Measurements from ENCODE around the gene TSGA10IP.

The TSGA10IP gene

GRCh38 chr11:65968600-65969482 lies 23.6 kb downstream of the TSGA10IP start:
- Histone ChIP-seq H3K36me3 (ENCODE audit: control insufficient read depth, insufficient read depth, low read length) (peaks cover 14% of the 10 kb centered on the region), H4K5ac (ENCODE audit: low read length) (no peak overlapping the region)
- no CpG with 5 or more reads among the region's 15 CpGs for WGBS (ENCODE audit: extremely low coverage, insufficient coverage, low lambda C conversion rate)

DNA sequence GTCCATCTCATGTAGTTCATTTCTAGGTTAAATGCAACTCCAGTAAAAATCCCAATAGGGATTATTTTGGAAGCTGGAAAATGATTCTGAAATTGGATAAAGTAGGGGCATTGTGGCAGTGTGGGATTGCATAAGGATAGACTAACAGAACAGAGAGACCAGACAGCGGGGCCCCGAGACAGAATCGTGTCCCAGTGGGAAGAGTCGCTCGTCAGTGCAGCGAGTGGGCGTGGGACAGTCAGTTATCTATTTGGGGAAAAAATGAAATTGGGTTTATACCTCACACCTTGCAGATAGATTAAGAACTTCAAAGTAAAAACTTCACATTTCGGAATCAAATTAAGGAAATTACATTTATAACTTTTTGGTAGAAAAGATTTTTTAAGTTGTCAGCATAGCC lies 26.8 kb downstream of the TSGA10IP start:
- Histone ChIP-seq H3K27me3 (ENCODE audit: insufficient read depth, low read length, poor library complexity) (no peaks in the 10 kb centered on the region), H3K18ac (ENCODE audit: low read length) (no peak overlapping the region), H3K23ac (ENCODE audit: low read length) (no peak overlapping the region), H4K5ac (ENCODE audit: low read length) (no peak overlapping the region), H4K8ac (ENCODE audit: low read depth, low read length) (no peak overlapping the region), H3K4me1 (ENCODE audit: control insufficient read depth, low read depth, low read length) (no peaks in the 10 kb centered on the region), H3K9ac (ENCODE audit: low read length) (no peak overlapping the region), H2BK120ac (ENCODE audit: low read depth, low read length) (no peak overlapping the region), H2BK5ac (ENCODE audit: low read length) (no peak overlapping the region), H3K36me3 (ENCODE audit: control insufficient read depth, insufficient read depth, low read length) (peaks cover 8% of the 10 kb centered on the region), H3K79me2 (ENCODE audit: control insufficient read depth, insufficient read depth, low read length) (no peaks in the 10 kb centered on the region), H2BK15ac (replicated peaks; ENCODE audit: low read depth) (no peak overlapping the region), H3K56ac (ENCODE audit: low read length) (no peak overlapping the region), H3K4me3 (ENCODE audit: low read length) (no peak overlapping the region), H3K4me2 (ENCODE audit: low read length) (no peak overlapping the region), H3K27ac (ENCODE audit: low read depth, low read length) (no peak overlapping the region), H2AK5ac (ENCODE audit: low read length) (no peak overlapping the region), H3K79me1 (ENCODE audit: low read length) (peaks cover 2% of the 10 kb centered on the region), H3K4ac (ENCODE audit: low read depth, low read length) (no peak overlapping the region)
- no peak for DNase-seq
- WGBS (ENCODE audit: extremely low coverage, insufficient coverage, low lambda C conversion rate): no CpG with 5 or more reads among the region's 8 CpGs

More at GRCh38 chr11:65968600-65969482, 23.6 kb downstream of the TSGA10IP start:
- H3K4me1 ChIP-seq (ENCODE audit: control insufficient read depth, low read depth, low read length): no peaks in the 10 kb centered on the region
- no peak overlapping the region for H3K18ac ChIP-seq (ENCODE audit: low read length)
- no peak overlapping the region for H3K4me2 ChIP-seq (ENCODE audit: low read length)
- no peak overlapping the region for H4K8ac ChIP-seq (ENCODE audit: low read depth, low read length)
- H3K27me3 ChIP-seq (ENCODE audit: insufficient read depth, low read length, poor library complexity): no peaks in the 10 kb centered on the region
- H2BK120ac ChIP-seq (ENCODE audit: low read depth, low read length): no peak overlapping the region
- peak; percentile 22 for DNase-seq
- no peak overlapping the region for H3K4ac ChIP-seq (ENCODE audit: low read depth, low read length)
- no peak overlapping the region for H2BK15ac ChIP-seq (replicated peaks; ENCODE audit: low read depth)
- H3K23ac ChIP-seq (ENCODE audit: low read length): no peak overlapping the region
- no peak overlapping the region for H3K4me3 ChIP-seq (ENCODE audit: low read length)
- no peak overlapping the region for H2AK5ac ChIP-seq (ENCODE audit: low read length)
- peaks cover 8% of the 10 kb centered on the region for H3K79me1 ChIP-seq (ENCODE audit: low read length)
- H3K79me2 ChIP-seq (ENCODE audit: control insufficient read depth, insufficient read depth, low read length): peaks cover 5% of the 10 kb centered on the region
- H3K9ac ChIP-seq (ENCODE audit: low read length): no peak overlapping the region
- no peak overlapping the region for H3K27ac ChIP-seq (ENCODE audit: low read depth, low read length)
- H2BK5ac ChIP-seq (ENCODE audit: low read length): no peak overlapping the region
- H3K56ac ChIP-seq (ENCODE audit: low read length): no peak overlapping the region

DNA sequence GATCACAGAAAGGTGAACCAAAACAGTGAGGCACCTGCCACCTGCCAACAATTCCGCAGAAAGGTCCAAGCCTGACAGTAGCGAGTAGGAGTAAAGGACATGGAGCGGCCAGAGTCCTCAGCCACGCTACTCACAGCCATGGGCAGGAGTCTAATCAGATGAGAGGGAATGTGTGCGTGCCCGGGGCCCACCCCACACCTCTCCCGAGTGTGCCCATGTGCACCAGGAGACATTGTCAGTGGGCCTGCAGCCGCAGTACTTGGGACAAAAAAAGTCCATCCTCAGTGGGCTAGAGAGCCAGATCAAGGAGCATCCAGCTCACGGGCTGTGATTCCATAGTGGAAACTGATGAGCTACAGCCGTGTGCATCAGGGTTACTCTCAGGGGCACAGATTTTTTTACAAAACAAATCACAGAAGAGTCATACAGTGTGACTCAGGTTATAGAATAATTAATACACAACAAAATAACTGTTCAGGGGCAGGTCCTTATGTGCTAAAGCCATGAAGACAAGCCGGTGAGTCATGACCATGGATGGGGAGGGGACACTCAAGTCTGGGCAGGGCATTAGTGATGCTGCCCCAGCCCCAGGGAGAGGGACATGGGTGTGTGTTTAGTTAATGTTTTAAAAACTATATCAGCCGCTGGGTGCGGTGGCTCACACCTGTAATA lies 28.3 kb downstream of the TSGA10IP start:
- Histone ChIP-seq H3K36me3 (ENCODE audit: control insufficient read depth, insufficient read depth, low read length) (peaks cover 8% of the 10 kb centered on the region), H4K5ac (ENCODE audit: low read length) (no peak overlapping the region)
- no CpG with 5 or more reads among the region's 13 CpGs for WGBS (ENCODE audit: extremely low coverage, insufficient coverage, low lambda C conversion rate)

GRCh38 chr11:65975771-65976170 lies 30.5 kb downstream of the TSGA10IP start:
- H3K56ac ChIP-seq (ENCODE audit: low read length): no peak overlapping the region
- H3K27me3 ChIP-seq (ENCODE audit: insufficient read depth, low read length, poor library complexity): no peaks in the 10 kb centered on the region
- H3K4ac ChIP-seq (ENCODE audit: low read depth, low read length): no peak overlapping the region
- H3K4me2 ChIP-seq (ENCODE audit: low read length): no peak overlapping the region
- H4K5ac ChIP-seq (ENCODE audit: low read length): no peak overlapping the region
- no peak for DNase-seq
- H3K79me1 ChIP-seq (ENCODE audit: low read length): no peaks in the 10 kb centered on the region
- no peaks in the 10 kb centered on the region for H3K4me1 ChIP-seq (ENCODE audit: control insufficient read depth, low read depth, low read length)
- no peak overlapping the region for H2AK5ac ChIP-seq (ENCODE audit: low read length)
- H3K27ac ChIP-seq (ENCODE audit: low read depth, low read length): no peak overlapping the region
- no peak overlapping the region for H4K8ac ChIP-seq (ENCODE audit: low read depth, low read length)
- H3K36me3 ChIP-seq (ENCODE audit: control insufficient read depth, insufficient read depth, low read length): peaks cover 4% of the 10 kb centered on the region
- no peak overlapping the region for H3K4me3 ChIP-seq (ENCODE audit: low read length)
- H3K79me2 ChIP-seq (ENCODE audit: control insufficient read depth, insufficient read depth, low read length): no peaks in the 10 kb centered on the region
- H2BK15ac ChIP-seq (replicated peaks; ENCODE audit: low read depth): no peak overlapping the region
- WGBS (ENCODE audit: extremely low coverage, insufficient coverage, low lambda C conversion rate): no CpG with 5 or more reads among the region's 9 CpGs
- no peak overlapping the region for H3K23ac ChIP-seq (ENCODE audit: low read length)
- H2BK120ac ChIP-seq (ENCODE audit: low read depth, low read length): no peak overlapping the region
- H3K18ac ChIP-seq (ENCODE audit: low read length): no peak overlapping the region
- H2BK5ac ChIP-seq (ENCODE audit: low read length): no peak overlapping the region
- H3K9ac ChIP-seq (ENCODE audit: low read length): no peak overlapping the region

More for the DNA sequence above, 28.3 kb downstream of the TSGA10IP start:
- Histone ChIP-seq H3K4me2 (ENCODE audit: low read length) (no peak overlapping the region), H2BK5ac (ENCODE audit: low read length) (no peak overlapping the region), H3K9ac (ENCODE audit: low read length) (no peak overlapping the region), H3K4ac (ENCODE audit: low read depth, low read length) (no peak overlapping the region), H3K27me3 (ENCODE audit: insufficient read depth, low read length, poor library complexity) (no peaks in the 10 kb centered on the region), H3K4me1 (ENCODE audit: control insufficient read depth, low read depth, low read length) (no peaks in the 10 kb centered on the region), H2BK15ac (replicated peaks; ENCODE audit: low read depth) (no peak overlapping the region), H2BK120ac (ENCODE audit: low read depth, low read length) (no peak overlapping the region), H3K18ac (ENCODE audit: low read length) (no peak overlapping the region), H3K27ac (ENCODE audit: low read depth, low read length) (no peak overlapping the region), H3K23ac (ENCODE audit: low read length) (no peak overlapping the region), H4K8ac (ENCODE audit: low read depth, low read length) (no peak overlapping the region), H2AK5ac (ENCODE audit: low read length) (no peak overlapping the region), H3K4me3 (ENCODE audit: low read length) (no peak overlapping the region), H3K79me1 (ENCODE audit: low read length) (peaks cover 2% of the 10 kb centered on the region), H3K79me2 (ENCODE audit: control insufficient read depth, insufficient read depth, low read length) (no peaks in the 10 kb centered on the region), H3K56ac (ENCODE audit: low read length) (no peak overlapping the region)
- DNase-seq: no peak

DNA sequence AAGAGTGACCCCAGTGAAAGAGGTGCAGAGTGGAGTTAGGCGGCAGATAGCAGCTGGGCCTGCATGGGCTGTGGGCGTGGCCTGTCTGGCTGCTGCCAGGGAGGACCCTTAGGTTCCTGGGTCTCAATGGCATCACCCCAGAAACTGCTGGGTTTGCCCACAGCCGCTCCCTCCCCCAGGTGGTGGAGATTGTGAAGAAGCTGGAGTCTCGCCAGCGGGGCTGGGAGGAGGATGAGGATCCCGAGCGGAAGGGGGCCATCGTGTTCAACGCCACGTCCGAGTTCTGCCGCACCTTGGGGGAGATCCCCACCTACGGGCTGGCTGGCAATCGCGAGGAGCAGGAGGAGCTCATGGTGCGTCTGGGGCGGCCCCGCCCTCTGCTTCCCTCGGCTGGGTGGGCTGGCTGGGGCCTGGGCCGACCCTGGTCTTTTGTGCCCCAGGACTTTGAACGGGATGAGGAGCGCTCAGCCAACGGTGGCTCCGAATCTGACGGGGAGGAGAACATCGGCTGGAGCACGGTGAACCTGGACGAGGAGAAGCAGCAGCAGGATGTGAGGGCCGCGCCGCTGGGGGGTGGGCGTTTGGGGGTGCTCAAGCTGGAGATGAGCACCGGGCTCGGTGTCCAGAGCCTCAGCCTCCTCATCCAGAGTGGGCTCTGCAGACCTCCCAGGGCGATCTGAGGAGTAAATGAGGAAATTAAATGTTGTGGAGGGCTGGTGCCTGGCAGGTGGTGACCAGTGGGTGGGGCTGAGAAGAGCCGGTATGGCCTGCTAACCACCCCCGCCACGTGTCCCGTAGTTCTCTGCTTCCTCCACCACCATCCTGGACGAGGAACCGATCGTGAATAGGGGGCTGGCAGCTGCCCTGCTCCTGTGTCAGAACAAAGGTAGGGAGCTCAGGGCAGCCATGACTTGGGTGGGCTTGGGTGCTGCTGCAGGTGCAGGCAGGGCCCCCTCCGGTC lies 31.2 kb downstream of the TSGA10IP start:
- Histone ChIP-seq H2BK15ac (replicated peaks; ENCODE audit: low read depth) (no peak overlapping the region), H2AK5ac (ENCODE audit: low read length) (no peak overlapping the region), H3K23ac (ENCODE audit: low read length) (no peak overlapping the region), H3K4me3 (ENCODE audit: low read length) (no peak overlapping the region), H3K4ac (ENCODE audit: low read depth, low read length) (no peak overlapping the region), H3K36me3 (ENCODE audit: control insufficient read depth, insufficient read depth, low read length) (peaks cover 4% of the 10 kb centered on the region), H3K79me2 (ENCODE audit: control insufficient read depth, insufficient read depth, low read length) (no peaks in the 10 kb centered on the region), H3K18ac (ENCODE audit: low read length) (no peak overlapping the region), H4K5ac (ENCODE audit: low read length) (no peak overlapping the region), H3K9ac (ENCODE audit: low read length) (no peak overlapping the region), H3K27me3 (ENCODE audit: insufficient read depth, low read length, poor library complexity) (no peaks in the 10 kb centered on the region), H3K4me2 (ENCODE audit: low read length) (no peak overlapping the region), H2BK120ac (ENCODE audit: low read depth, low read length) (no peak overlapping the region), H3K79me1 (ENCODE audit: low read length) (no peaks in the 10 kb centered on the region), H3K27ac (ENCODE audit: low read depth, low read length) (no peak overlapping the region), H3K56ac (ENCODE audit: low read length) (no peak overlapping the region), H4K8ac (ENCODE audit: low read depth, low read length) (no peak overlapping the region), H3K4me1 (ENCODE audit: control insufficient read depth, low read depth, low read length) (no peaks in the 10 kb centered on the region), H2BK5ac (ENCODE audit: low read length) (no peak overlapping the region)
- no CpG with 5 or more reads among the region's 43 CpGs for WGBS (ENCODE audit: extremely low coverage, insufficient coverage, low lambda C conversion rate)
- DNase-seq: no peak
